HG02981 (cell line): Measurements from ENCODE around the gene EXOSC10.
"Not testable (repeated sequence)": the region's sequence is repeated elsewhere in the genome, so short reads cannot be mapped to it uniquely, and the experiment has no call there.

Experiments
- ATAC-seq: cut with Tn5 transposase; IDR thresholded peaks from one replicate; pipeline ENCODE4 v1.9.1; 2021; ENCODE audit warnings: mild to moderate bottlenecking, moderate library complexity; ENCODE audit not compliant: unreplicated experiment

The EXOSC10 gene

GRCh38 chr1:11114966-11115365 lies 15.3 kb upstream of the EXOSC10 start:
- no peak for ATAC-seq

GRCh38 chr1:11109047-11109760 lies 9.5 kb upstream of the EXOSC10 start:
- no peak for ATAC-seq

- no peak for ATAC-seq
Measured at GRCh38 chr1:11107599-11107998, 7.9 kb upstream of the EXOSC10 start.

GRCh38 chr1:11105586-11105985 lies 5.9 kb upstream of the EXOSC10 start:
- no peak for ATAC-seq

GRCh38 chr1:11101347-11101746 lies 1.7 kb upstream of the EXOSC10 start:
- no peak for ATAC-seq

GRCh38 chr1:11100806-11101205 lies 1.1 kb upstream of the EXOSC10 start:
- ATAC-seq, result not testable (repeated sequence)

- ATAC-seq, result no peak
Measured at GRCh38 chr1:11100149-11100493, 452 bp upstream of the EXOSC10 start.

GRCh38 chr1:11098931-11099309 lies 749 bp downstream of the EXOSC10 start:
- no peak for ATAC-seq

- ATAC-seq, result not testable (repeated sequence)
Measured at GRCh38 chr1:11083784-11084183, 15.9 kb downstream of the EXOSC10 start.

GRCh38 chr1:11080931-11081330 lies 18.7 kb downstream of the EXOSC10 start:
- ATAC-seq, result no peak

GRCh38 chr1:11078631-11079030 lies 21.0 kb downstream of the EXOSC10 start:
- no peak for ATAC-seq

GRCh38 chr1:11073398-11073797 lies 26.3 kb downstream of the EXOSC10 start:
- ATAC-seq, result not testable (repeated sequence)

GRCh38 chr1:11072216-11072917 lies 27.3 kb downstream of the EXOSC10 start:
- ATAC-seq, result no peak

- no peak for ATAC-seq
Measured at GRCh38 chr1:11071463-11072215, 28.0 kb downstream of the EXOSC10 start.

- ATAC-seq, result no peak
Measured at GRCh38 chr1:11070876-11071275, 28.8 kb downstream of the EXOSC10 start.

GRCh38 chr1:11068600-11069473 lies 30.8 kb downstream of the EXOSC10 start:
- no peak for ATAC-seq

- ATAC-seq, result no peak
Measured at GRCh38 chr1:11067716-11068599, 31.7 kb downstream of the EXOSC10 start.

- ATAC-seq, result no peak
Measured at GRCh38 chr1:11065796-11066195, 33.9 kb downstream of the EXOSC10 start.

GRCh38 chr1:11064942-11065341 lies 34.7 kb downstream of the EXOSC10 start:
- no peak for ATAC-seq
